ENCODE measurements around the gene ASPDH. TPM values are rescaled to one million over a fixed set of nuclear protein-coding genes. Genes with fewer than 3 reads are reported as not detected.

Gene ASPDH
- total RNA-seq, 1 experiment from 2014 or later: not detected

GRCh38 chr19:50555450-50556281 is 42.0 kb upstream of the ASPDH start:
- no peak for TF ChIP-seq CTCF (IDR thresholded peaks at IDR 0.05; ENCODE audit: unreplicated experiment)
- intact Hi-C loops (cut with micrococcal nuclease): loop anchor here (5.0 kb wide), 1 partner anchor 188 kb away; the partner anchor contains the start of gene NAPSA
- Mint-ChIP-seq H3K4me1 (ENCODE audit: insufficient read depth, unreplicated experiment) (peaks cover 6% of the 10 kb centered on the region), H3K36me3 (ENCODE audit: insufficient read depth, unreplicated experiment) (no peaks in the 10 kb centered on the region), H3K4me3 (ENCODE audit: unreplicated experiment) (peak overlapping the region; percentile 75), H3K27ac (ENCODE audit: low read depth, unreplicated experiment) (no peak overlapping the region), H3K27me3 (ENCODE audit: insufficient read depth, unreplicated experiment) (peaks cover 63% of the 10 kb centered on the region), H3K9me3 (ENCODE audit: unreplicated experiment) (no peaks in the 10 kb centered on the region)
- ChIA-PET CTCF (interaction anchor here (0.6 to 3.4 kb wide), 15 partner anchors 12 to 1073 kb away, joined by 3 to 19 read pairs (median 3); no protein-coding TSS in a partner anchor), POLR2A (interaction anchor here (0.6 kb wide), 1 partner anchor 329 kb away, joined by 3 read pairs; no protein-coding TSS in a partner anchor)
- no peak for DNase-seq (ENCODE audit: unreplicated experiment)
- BruUV-seq (replicated peaks): no TSS peak

GRCh38 chr19:50555033-50555432 is 41.3 kb upstream of the ASPDH start:
- peaks cover 69% of the 10 kb centered on the region for H3K27me3 Mint-ChIP-seq (ENCODE audit: insufficient read depth, unreplicated experiment)
- DNase-seq (ENCODE audit: unreplicated experiment): no peak

GRCh38 chr19:50554212-50554611 is 40.5 kb upstream of the ASPDH start:
- POLR2A ChIA-PET: no interaction called here
- Mint-ChIP-seq H3K27ac (ENCODE audit: low read depth, unreplicated experiment) (no peak overlapping the region), H3K4me3 (ENCODE audit: unreplicated experiment) (no peak overlapping the region), H3K36me3 (ENCODE audit: insufficient read depth, unreplicated experiment) (no peaks in the 10 kb centered on the region), H3K9me3 (ENCODE audit: unreplicated experiment) (no peaks in the 10 kb centered on the region), H3K27me3 (ENCODE audit: insufficient read depth, unreplicated experiment) (peaks cover 77% of the 10 kb centered on the region), H3K4me1 (ENCODE audit: insufficient read depth, unreplicated experiment) (peaks cover 6% of the 10 kb centered on the region)
- DNase-seq (ENCODE audit: unreplicated experiment): no peak
- BruUV-seq (replicated peaks): no TSS peak
- CTCF ChIA-PET: interaction anchor here (3.4 kb wide), 1 partner anchor 16 kb away, joined by 19 read pairs; no protein-coding TSS in a partner anchor
- no peak for TF ChIP-seq CTCF (IDR thresholded peaks at IDR 0.05; ENCODE audit: unreplicated experiment)
- intact Hi-C loops (cut with micrococcal nuclease): no loop called here

More at GRCh38 chr19:50555033-50555432, 41.3 kb upstream of the ASPDH start:
- peaks cover 6% of the 10 kb centered on the region for H3K4me1 Mint-ChIP-seq (ENCODE audit: insufficient read depth, unreplicated experiment)
- CTCF ChIA-PET: interaction anchor here (0.6 to 3.4 kb wide), 7 partner anchors 11 to 198 kb away, joined by 3 to 19 read pairs (median 4); no protein-coding TSS in a partner anchor
- H3K9me3 Mint-ChIP-seq (ENCODE audit: unreplicated experiment): no peaks in the 10 kb centered on the region
- no peak for TF ChIP-seq CTCF (IDR thresholded peaks at IDR 0.05; ENCODE audit: unreplicated experiment)
- no peak overlapping the region for H3K27ac Mint-ChIP-seq (ENCODE audit: low read depth, unreplicated experiment)
- POLR2A ChIA-PET: no interaction called here
- no TSS peak for BruUV-seq (replicated peaks)
- H3K36me3 Mint-ChIP-seq (ENCODE audit: insufficient read depth, unreplicated experiment): no peaks in the 10 kb centered on the region
- intact Hi-C loops (cut with micrococcal nuclease): loop anchor here (5.0 kb wide), 1 partner anchor 188 kb away; the partner anchor contains the start of gene NAPSA
- H3K4me3 Mint-ChIP-seq (ENCODE audit: unreplicated experiment): peak overlapping the region; percentile 75

- BruUV-seq (replicated peaks): no TSS peak
- no peak for DNase-seq (ENCODE audit: unreplicated experiment)
- Mint-ChIP-seq H3K4me3 (ENCODE audit: unreplicated experiment) (no peak overlapping the region), H3K27ac (ENCODE audit: low read depth, unreplicated experiment) (no peak overlapping the region), H3K4me1 (ENCODE audit: insufficient read depth, unreplicated experiment) (peaks cover 6% of the 10 kb centered on the region), H3K9me3 (ENCODE audit: unreplicated experiment) (no peaks in the 10 kb centered on the region), H3K36me3 (ENCODE audit: insufficient read depth, unreplicated experiment) (no peaks in the 10 kb centered on the region), H3K27me3 (ENCODE audit: insufficient read depth, unreplicated experiment) (peaks cover 86% of the 10 kb centered on the region)
- intact Hi-C loops (cut with micrococcal nuclease): no loop called here
- CTCF ChIA-PET: interaction anchor here (3.4 kb wide), 1 partner anchor 15 kb away, joined by 19 read pairs; no protein-coding TSS in a partner anchor
- no peak for TF ChIP-seq CTCF (IDR thresholded peaks at IDR 0.05; ENCODE audit: unreplicated experiment)
- POLR2A ChIA-PET: no interaction called here
These were observed 39.5 kb upstream of the ASPDH start for GRCh38 chr19:50553134-50553703.
